AG10803 (cell line): Measurements from ENCODE around the gene ARHGEF28.

Source experiments
- DNase-seq: peaks from one replicate; pipeline ENCODE4 v3.0.0; 2010; ENCODE audit warnings: low read depth
- H3K4me3 ChIP-seq: 2 replicates; pipeline ENCODE4 v1.5.1; 2011; ENCODE audit warnings: mild to moderate bottlenecking, low read length, control low read depth
- CTCF ChIP-seq: conservative IDR thresholded peaks from 2 replicates; pipeline ENCODE4 v1.5.1; 2011; ENCODE audit warnings: mild to moderate bottlenecking, low read length, control low read depth, inconsistent platforms

ARHGEF28 gene

GRCh38 chr5:73596705-73597328, 29.2 kb upstream of the ARHGEF28 start:
- no peak for DNase-seq
- peak; percentile 53 for TF ChIP-seq CTCF

GRCh38 chr5:73599380-73599779, 26.6 kb upstream of the ARHGEF28 start:
- no peak for DNase-seq
- TF ChIP-seq CTCF, result no peak
- no peak overlapping the region for H3K4me3 ChIP-seq

More at GRCh38 chr5:73596705-73597328, 29.2 kb upstream of the ARHGEF28 start:
- H3K4me3 ChIP-seq, result no peak overlapping the region

GRCh38 chr5:73603998-73604397, 22.0 kb upstream of the ARHGEF28 start:
- no peak overlapping the region for H3K4me3 ChIP-seq
- TF ChIP-seq CTCF, result no peak
- DNase-seq, result no peak

- H3K4me3 ChIP-seq, result no peak overlapping the region
- DNase-seq, result no peak
- TF ChIP-seq CTCF, result no peak
Measured at GRCh38 chr5:73605223-73606087, 20.5 kb upstream of the ARHGEF28 start.

- no peak overlapping the region for H3K4me3 ChIP-seq
- no peak for DNase-seq
- TF ChIP-seq CTCF, result no peak
Measured at GRCh38 chr5:73606206-73606753, 19.7 kb upstream of the ARHGEF28 start.

- H3K4me3 ChIP-seq, result no peak overlapping the region
- DNase-seq, result no peak
- TF ChIP-seq CTCF, result no peak
Measured at GRCh38 chr5:73607228-73607627, 18.8 kb upstream of the ARHGEF28 start.
